DND-41 (cell line): ENCODE measurements around the gene CD79B.

Source experiments
- ATAC-seq: fragments of 200-7000 bp; cut with Tn5 transposase; 3 replicates; pipeline ENCODE4 v1.9.1; 2021; ENCODE audit warnings: low read depth; ENCODE audit not compliant: insufficient read depth
- DNase-seq: peaks from one replicate; pipeline ENCODE4 v3.0.0-alpha.2; 2020
- H2AFZ ChIP-seq: 2 replicates; pipeline ENCODE4 v1.6.0; 2012; ENCODE audit warnings: low read depth, low read length
- H3K27ac ChIP-seq: 2 replicates; pipeline ENCODE4 v1.5.1; 2012; ENCODE audit warnings: low read length, inconsistent platforms
- H3K27me3 ChIP-seq: fragments of 200-600 bp; sonication (generic); 2 replicates; pipeline ENCODE4 v1.6.0; 2012; ENCODE audit warnings: low read length, mild to moderate bottlenecking, inconsistent platforms; ENCODE audit not compliant: insufficient read depth, poor library complexity
- H3K36me3 ChIP-seq: 2 replicates; pipeline ENCODE4 v1.5.1; 2012; ENCODE audit warnings: low read length, inconsistent platforms; ENCODE audit not compliant: insufficient read depth
- H3K4me1 ChIP-seq: 2 replicates; pipeline ENCODE4 v1.5.1; 2012; ENCODE audit warnings: mild to moderate bottlenecking, low read length; ENCODE audit not compliant: insufficient read depth
- H3K4me2 ChIP-seq: 2 replicates; pipeline ENCODE4 v1.6.0; 2012; ENCODE audit warnings: mild to moderate bottlenecking, moderate library complexity, low read length, inconsistent platforms; ENCODE audit not compliant: insufficient read depth
- H3K4me3 ChIP-seq, 2 experiments: fragments of 200-600 bp in 1 of 2; shearing (Covaris generic) in 1 of 2; 2 replicates each; pipeline ENCODE4 v1.5.1; 2012 to 2016; ENCODE audit warnings: inconsistent platforms in 2 of 2, low read length in 2 of 2, mild to moderate bottlenecking in 2 of 2, low read depth in 1 of 2, moderate library complexity in 1 of 2
- H3K79me2 ChIP-seq: 2 replicates; pipeline ENCODE4 v1.6.0; 2012; ENCODE audit warnings: low read length, inconsistent platforms; ENCODE audit not compliant: insufficient read depth
- H3K9ac ChIP-seq: 2 replicates; pipeline ENCODE4 v1.6.0; 2012; ENCODE audit warnings: low read depth, mild to moderate bottlenecking, inconsistent platforms, low read length, moderate library complexity
- H3K9me3 ChIP-seq: 2 replicates; pipeline ENCODE4 v1.5.1; 2012; ENCODE audit warnings: low read length, moderate library complexity, mild to moderate bottlenecking, inconsistent platforms; ENCODE audit not compliant: insufficient read depth, severe bottlenecking
- H4K20me1 ChIP-seq: 2 replicates; pipeline ENCODE4 v1.6.0; 2012; ENCODE audit warnings: low read length; ENCODE audit not compliant: insufficient read depth
- EZH2 ChIP-seq: IDR thresholded peaks from 3 replicates; pipeline ENCODE4 v1.6.1; 2012; ENCODE audit warnings: borderline replicate concordance, low read depth, mild to moderate bottlenecking, moderate library complexity, low read length, inconsistent platforms; ENCODE audit not compliant: severe bottlenecking
- TF ChIP-seq, protein P1 (sequence below): IDR thresholded peaks from 2 replicates; pipeline ENCODE4 v1.5.1; 2012; ENCODE audit warnings: borderline replicate concordance, low read length, moderate library complexity, mild to moderate bottlenecking; ENCODE audit not compliant: poor library complexity, severe bottlenecking; ENCODE audit errors: extremely low read depth

CD79B gene

DNA sequence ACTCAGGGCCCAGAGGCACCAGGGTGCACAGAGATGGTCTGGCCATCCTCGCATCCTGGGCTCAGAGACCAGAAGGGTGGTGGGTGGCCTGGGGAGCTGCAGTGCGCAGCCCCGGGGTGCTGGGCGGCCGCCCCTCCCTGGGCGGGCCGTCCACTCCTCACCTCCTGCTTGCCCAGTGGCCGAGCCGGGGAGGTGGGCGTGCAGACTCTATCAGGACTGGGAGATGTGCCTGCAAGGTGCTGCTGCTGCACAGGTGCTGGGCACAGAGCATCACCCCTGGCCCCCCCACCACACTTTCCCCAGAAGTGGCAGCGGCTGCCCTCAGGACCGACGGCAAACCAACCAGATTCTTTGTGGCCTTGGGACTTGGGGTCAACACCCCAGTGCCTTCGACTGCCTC is 40.7 kb upstream of the CD79B start, which contains the start of gene SCN4A:
SCN4A (minus strand) TSS at position 123 of the 400 bp plus-strand sequence; CDS start at position 46, 77 bp downstream.
- Histone ChIP-seq H3K79me2 (no peaks in the 10 kb centered on the region), H3K4me3 (no peak within 1 kb of the TSS), H3K4me2 (no peak within 1 kb of the TSS), H3K27me3 (no peaks in the 10 kb centered on the region), H3K27ac (no peak within 1 kb of the TSS), H3K4me1 (no peaks in the 10 kb centered on the region), H4K20me1 (no peaks in the 10 kb centered on the region), H3K9ac (no peak within 1 kb of the TSS), H2AFZ (no peak within 1 kb of the TSS), H3K9me3 (no peaks in the 10 kb centered on the region), H3K36me3 (no peaks in the 10 kb centered on the region)
- ATAC-seq (no peak), DNase-seq (no peak)
- TF ChIP-seq, protein P1, sequence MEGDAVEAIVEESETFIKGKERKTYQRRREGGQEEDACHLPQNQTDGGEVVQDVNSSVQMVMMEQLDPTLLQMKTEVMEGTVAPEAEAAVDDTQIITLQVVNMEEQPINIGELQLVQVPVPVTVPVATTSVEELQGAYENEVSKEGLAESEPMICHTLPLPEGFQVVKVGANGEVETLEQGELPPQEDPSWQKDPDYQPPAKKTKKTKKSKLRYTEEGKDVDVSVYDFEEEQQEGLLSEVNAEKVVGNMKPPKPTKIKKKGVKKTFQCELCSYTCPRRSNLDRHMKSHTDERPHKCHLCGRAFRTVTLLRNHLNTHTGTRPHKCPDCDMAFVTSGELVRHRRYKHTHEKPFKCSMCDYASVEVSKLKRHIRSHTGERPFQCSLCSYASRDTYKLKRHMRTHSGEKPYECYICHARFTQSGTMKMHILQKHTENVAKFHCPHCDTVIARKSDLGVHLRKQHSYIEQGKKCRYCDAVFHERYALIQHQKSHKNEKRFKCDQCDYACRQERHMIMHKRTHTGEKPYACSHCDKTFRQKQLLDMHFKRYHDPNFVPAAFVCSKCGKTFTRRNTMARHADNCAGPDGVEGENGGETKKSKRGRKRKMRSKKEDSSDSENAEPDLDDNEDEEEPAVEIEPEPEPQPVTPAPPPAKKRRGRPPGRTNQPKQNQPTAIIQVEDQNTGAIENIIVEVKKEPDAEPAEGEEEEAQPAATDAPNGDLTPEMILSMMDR, result no peak
- TF ChIP-seq EZH2, result no peak

DNA sequence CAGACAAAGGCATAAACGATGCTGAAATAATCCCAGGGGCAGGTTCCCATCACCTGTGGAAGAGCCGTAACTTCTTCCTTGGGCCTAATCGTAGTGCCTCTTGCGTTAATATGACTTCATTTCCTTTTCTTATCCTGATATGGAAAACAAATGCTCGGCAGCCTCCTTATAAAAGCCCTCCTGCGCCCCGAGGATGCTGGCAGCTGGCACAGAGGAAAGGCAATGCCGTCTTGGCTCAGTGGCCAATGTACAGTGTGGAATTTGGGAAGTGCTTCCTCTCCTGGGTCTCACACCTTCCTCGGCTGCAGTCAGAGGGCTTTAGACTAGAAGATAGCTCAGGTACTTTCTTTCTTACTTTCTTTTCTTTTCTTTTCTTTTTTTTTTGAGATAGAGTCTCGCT is 37.1 kb upstream of the CD79B start:
- H2AFZ ChIP-seq, result no peak overlapping the region
- TF ChIP-seq, protein P1, result no peak
- no peak for TF ChIP-seq EZH2
- H3K36me3 ChIP-seq, result no peaks in the 10 kb centered on the region
- ATAC-seq, result no peak
- H3K4me2 ChIP-seq, result no peak overlapping the region
- no peaks in the 10 kb centered on the region for H3K79me2 ChIP-seq
- H3K4me3 ChIP-seq, result no peak overlapping the region
- no peak overlapping the region for H3K27ac ChIP-seq
- no peak for DNase-seq
- H3K9me3 ChIP-seq, result no peaks in the 10 kb centered on the region
- no peak overlapping the region for H3K9ac ChIP-seq
- H3K27me3 ChIP-seq, result no peaks in the 10 kb centered on the region
- H3K4me1 ChIP-seq, result no peaks in the 10 kb centered on the region
- H4K20me1 ChIP-seq, result no peaks in the 10 kb centered on the region

DNA sequence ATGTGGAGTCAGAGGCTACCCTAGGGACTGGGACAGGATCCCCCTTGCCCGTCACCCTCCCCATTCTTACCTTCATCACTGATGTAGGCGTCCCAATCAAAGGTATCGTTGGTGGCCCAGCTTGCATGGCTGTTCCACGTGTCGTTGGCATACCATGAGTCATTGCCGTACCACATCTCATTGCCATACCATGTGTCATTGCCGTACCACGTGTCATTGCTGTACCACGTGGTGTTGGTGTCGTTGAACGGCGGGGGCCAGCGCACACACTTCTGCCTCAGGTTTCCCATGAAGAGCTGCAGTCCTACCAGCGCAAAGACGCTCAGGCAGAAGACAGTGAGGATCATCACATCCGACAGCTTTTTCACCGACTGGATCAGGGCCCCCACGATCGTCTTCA is 35.8 kb upstream of the CD79B start:
- Histone ChIP-seq H3K27ac (no peak overlapping the region), H3K36me3 (no peaks in the 10 kb centered on the region), H3K4me3 (no peak overlapping the region), H3K79me2 (no peaks in the 10 kb centered on the region), H4K20me1 (no peaks in the 10 kb centered on the region), H3K4me2 (no peak overlapping the region), H3K27me3 (no peaks in the 10 kb centered on the region), H3K4me1 (no peaks in the 10 kb centered on the region), H3K9ac (no peak overlapping the region), H3K9me3 (no peaks in the 10 kb centered on the region), H2AFZ (no peak overlapping the region)
- DNase-seq (no peak), ATAC-seq (no peak)
- no peak for TF ChIP-seq EZH2
- TF ChIP-seq, protein P1, result no peak

GRCh38 chr17:63966646-63967264 is 34.6 kb upstream of the CD79B start:
- TF ChIP-seq, protein P1, result no peak
- no peak for TF ChIP-seq EZH2

More at GRCh38 chr17:63966646-63967264, 34.6 kb upstream of the CD79B start:
- H3K27me3 ChIP-seq, result no peaks in the 10 kb centered on the region
- no peaks in the 10 kb centered on the region for H3K79me2 ChIP-seq
- H3K27ac ChIP-seq, result no peak overlapping the region
- no peaks in the 10 kb centered on the region for H3K9me3 ChIP-seq
- H3K4me3 ChIP-seq, result no peak overlapping the region
- no peaks in the 10 kb centered on the region for H3K36me3 ChIP-seq
- H3K4me1 ChIP-seq, result no peaks in the 10 kb centered on the region
- no peak overlapping the region for H2AFZ ChIP-seq
- DNase-seq, result no peak
- 0 out of 2 replicates have a peak, but pooled peaks cover 3% of the 10 kb centered on the region for H4K20me1 ChIP-seq
- H3K9ac ChIP-seq, result no peak overlapping the region
- H3K4me2 ChIP-seq, result no peak overlapping the region
- peak; percentile 33; the same call in 1 of the 3 replicates for ATAC-seq
